ENCODE measurements around the gene LEP. TPM values are rescaled to one million over a fixed set of nuclear protein-coding genes. Genes with fewer than 3 reads are reported as not detected.
"Not testable (repeated sequence)": the region's sequence is repeated elsewhere in the genome, so short reads cannot be mapped to it uniquely, and the experiment has no call there.

LEP gene
- total and polyA plus RNA-seq, 4 donors: 0.37 to 1.3 TPM; not detected in 2

DNA sequence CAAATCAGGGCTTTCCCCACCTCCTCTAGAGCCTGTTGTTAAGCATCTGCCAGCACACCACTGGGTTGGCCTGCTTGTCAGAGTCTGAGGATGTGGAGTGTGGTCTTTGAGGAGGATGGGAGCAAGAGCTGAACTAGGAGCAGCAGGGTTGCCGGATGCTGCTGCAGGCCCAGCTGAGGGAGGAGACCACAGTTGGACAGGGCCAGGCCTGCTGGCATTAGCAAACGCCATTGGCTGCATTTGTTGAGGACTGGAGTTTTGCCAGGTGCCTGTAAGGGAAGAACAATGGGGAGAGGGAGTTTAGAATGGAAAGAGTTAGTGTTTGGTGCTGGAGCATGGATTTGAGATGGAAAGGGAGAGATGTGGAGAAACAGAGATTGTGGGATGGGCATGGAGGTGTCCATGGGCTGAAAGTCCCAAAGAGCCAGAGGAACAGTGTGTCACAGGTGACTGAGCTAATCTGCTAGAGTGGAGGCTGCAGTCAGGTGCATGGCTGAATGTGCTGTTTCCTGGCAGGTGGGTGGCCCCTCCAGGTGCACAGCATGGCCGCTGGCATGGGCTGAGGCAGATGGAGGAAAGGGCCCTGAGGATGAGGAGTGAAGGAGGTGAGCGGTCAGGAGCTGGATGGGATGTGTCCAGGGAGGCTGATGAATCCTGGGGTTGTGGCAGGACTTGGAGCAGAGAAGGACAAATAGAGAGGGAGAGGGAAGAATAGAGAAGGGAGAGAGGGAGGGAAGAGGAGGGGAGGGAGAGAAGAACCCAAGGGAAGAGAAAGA, 40.7 kb downstream of the LEP start:
- WGBS, 2 donors: 86 to 98% methylated on average over 4 of the region's 4 CpGs
- Histone ChIP-seq H3K27ac (ENCODE audit: low read depth in 1 of 2, low read length in 1 of 2) (no peak overlapping the region), H3K9me3 (ENCODE audit: control insufficient read depth in 4 of 4, insufficient read depth in 3 of 4, low read length in 3 of 4) (peaks cover 0 to 10% (median 6%) of the 10 kb centered on the region in 4 donors), H3K4me1 (ENCODE audit: control insufficient read depth in 5 of 5, insufficient read depth in 5 of 5, low read length in 5 of 5) (no peaks in the 10 kb centered on the region), H3K4me3 (no peak overlapping the region), H3K9ac (ENCODE audit: insufficient read depth in 1 of 2, low read length in 2 of 2) (no peak overlapping the region), H3K27me3 (ENCODE audit: control insufficient read depth in 3 of 3, insufficient read depth in 3 of 3, low read length in 2 of 3) (no peaks in the 10 kb centered on the region), H3K36me3 (ENCODE audit: control insufficient read depth in 4 of 4, insufficient read depth in 4 of 4, low read length in 4 of 4) (peaks cover 0 to 2% (median 0%) of the 10 kb centered on the region in 4 donors)
- ATAC-seq (ENCODE audit: insufficient read depth, low FRiP score): no peak
- DNase-seq: no peak
- TF ChIP-seq, protein P1, sequence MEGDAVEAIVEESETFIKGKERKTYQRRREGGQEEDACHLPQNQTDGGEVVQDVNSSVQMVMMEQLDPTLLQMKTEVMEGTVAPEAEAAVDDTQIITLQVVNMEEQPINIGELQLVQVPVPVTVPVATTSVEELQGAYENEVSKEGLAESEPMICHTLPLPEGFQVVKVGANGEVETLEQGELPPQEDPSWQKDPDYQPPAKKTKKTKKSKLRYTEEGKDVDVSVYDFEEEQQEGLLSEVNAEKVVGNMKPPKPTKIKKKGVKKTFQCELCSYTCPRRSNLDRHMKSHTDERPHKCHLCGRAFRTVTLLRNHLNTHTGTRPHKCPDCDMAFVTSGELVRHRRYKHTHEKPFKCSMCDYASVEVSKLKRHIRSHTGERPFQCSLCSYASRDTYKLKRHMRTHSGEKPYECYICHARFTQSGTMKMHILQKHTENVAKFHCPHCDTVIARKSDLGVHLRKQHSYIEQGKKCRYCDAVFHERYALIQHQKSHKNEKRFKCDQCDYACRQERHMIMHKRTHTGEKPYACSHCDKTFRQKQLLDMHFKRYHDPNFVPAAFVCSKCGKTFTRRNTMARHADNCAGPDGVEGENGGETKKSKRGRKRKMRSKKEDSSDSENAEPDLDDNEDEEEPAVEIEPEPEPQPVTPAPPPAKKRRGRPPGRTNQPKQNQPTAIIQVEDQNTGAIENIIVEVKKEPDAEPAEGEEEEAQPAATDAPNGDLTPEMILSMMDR (IDR thresholded peaks at IDR 0.05; ENCODE audit: control extremely low read depth, extremely low read depth): no peak

- H3K27ac ChIP-seq (ENCODE audit: low read depth in 1 of 2, low read length in 1 of 2): no peak overlapping the region
- WGBS, 2 donors: 85 to 90% methylated on average over 7 of the region's 7 CpGs
- H3K27me3 ChIP-seq (ENCODE audit: control insufficient read depth in 3 of 3, insufficient read depth in 3 of 3, low read length in 2 of 3): no peaks in the 10 kb centered on the region
- H3K36me3 ChIP-seq (ENCODE audit: control insufficient read depth in 4 of 4, insufficient read depth in 4 of 4, low read length in 4 of 4): peaks cover 0 to 2% (median under 1%) of the 10 kb centered on the region in 4 donors
- ATAC-seq (ENCODE audit: insufficient read depth, low FRiP score) (no peak), DNase-seq (no peak)
- no peaks in the 10 kb centered on the region for H3K4me1 ChIP-seq (ENCODE audit: control insufficient read depth in 5 of 5, insufficient read depth in 5 of 5, low read length in 5 of 5)
- H3K9me3 ChIP-seq (ENCODE audit: control insufficient read depth in 4 of 4, insufficient read depth in 3 of 4, low read length in 3 of 4): peaks cover 0 to 9% (median 6%) of the 10 kb centered on the region in 4 donors
- TF ChIP-seq, protein P1 (IDR thresholded peaks at IDR 0.05; ENCODE audit: control extremely low read depth, extremely low read depth): no peak
- H3K4me3 ChIP-seq: no peak overlapping the region
- no peak overlapping the region for H3K9ac ChIP-seq (ENCODE audit: insufficient read depth in 1 of 2, low read length in 2 of 2)
These were observed 43.0 kb downstream of the LEP start for GRCh38 chr7:128284102-128284501.

- 93 to 97% methylated on average over 4 of the region's 4 CpGs for WGBS, 2 donors
- DNase-seq (no peak), ATAC-seq (ENCODE audit: insufficient read depth, low FRiP score) (no peak)
- Histone ChIP-seq H3K9ac (ENCODE audit: insufficient read depth in 1 of 2, low read length in 2 of 2) (no peak overlapping the region), H3K36me3 (ENCODE audit: control insufficient read depth in 4 of 4, insufficient read depth in 4 of 4, low read length in 4 of 4) (peaks cover 0 to 2% (median 0%) of the 10 kb centered on the region in 4 donors), H3K4me1 (ENCODE audit: control insufficient read depth in 5 of 5, insufficient read depth in 5 of 5, low read length in 5 of 5) (no peaks in the 10 kb centered on the region), H3K27me3 (ENCODE audit: control insufficient read depth in 3 of 3, insufficient read depth in 3 of 3, low read length in 2 of 3) (no peaks in the 10 kb centered on the region), H3K27ac (ENCODE audit: low read depth in 1 of 2, low read length in 1 of 2) (no peak overlapping the region), H3K4me3 (no peak overlapping the region), H3K9me3 (ENCODE audit: control insufficient read depth in 4 of 4, insufficient read depth in 3 of 4, low read length in 3 of 4) (peaks cover 0 to 4% (median 0%) of the 10 kb centered on the region in 4 donors)
- TF ChIP-seq, protein P1 (IDR thresholded peaks at IDR 0.05; ENCODE audit: control extremely low read depth, extremely low read depth): no peak
These were observed 46.5 kb downstream of the LEP start for GRCh38 chr7:128287556-128287955.

DNA sequence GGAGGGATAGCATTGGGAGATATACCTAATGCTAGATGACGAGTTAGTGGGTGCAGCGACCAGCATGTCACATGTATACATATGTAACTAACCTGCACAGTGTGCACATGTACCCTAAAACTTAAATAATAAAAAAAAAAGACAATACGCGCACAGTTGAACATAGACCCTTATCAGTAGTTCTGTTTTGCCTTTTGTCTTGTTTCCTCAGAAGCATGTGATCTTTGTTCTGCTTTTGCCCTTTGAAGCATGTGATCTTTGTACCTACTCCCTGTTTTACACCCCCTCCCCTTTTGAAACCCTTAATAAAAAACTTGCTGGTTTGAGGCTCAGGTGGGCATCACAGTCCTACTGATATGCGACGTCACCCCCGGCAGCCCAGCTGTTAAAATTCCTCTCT, 56.9 kb downstream of the LEP start:
- not testable (repeated sequence) for H3K27me3 ChIP-seq (ENCODE audit: control insufficient read depth in 3 of 3, insufficient read depth in 3 of 3, low read length in 2 of 3); H3K9me3 ChIP-seq (ENCODE audit: control insufficient read depth in 4 of 4, insufficient read depth in 3 of 4, low read length in 3 of 4); H3K4me1 ChIP-seq (ENCODE audit: control insufficient read depth in 5 of 5, insufficient read depth in 5 of 5, low read length in 5 of 5); ATAC-seq (ENCODE audit: insufficient read depth, low FRiP score); H3K9ac ChIP-seq (ENCODE audit: insufficient read depth in 1 of 2, low read length in 2 of 2); H3K4me3 ChIP-seq; DNase-seq; H3K27ac ChIP-seq (ENCODE audit: low read depth in 1 of 2, low read length in 1 of 2); H3K36me3 ChIP-seq (ENCODE audit: control insufficient read depth in 4 of 4, insufficient read depth in 4 of 4, low read length in 4 of 4)
- 80 to 83% methylated on average over 6 of the region's 7 CpGs for WGBS, 2 donors
